Measurements from ENCODE around the gene AUTS2.

AUTS2 gene

GRCh38 chr7:69908454-69908853, 310.2 kb downstream of the AUTS2 start:
- no peak overlapping the region for H3K4me3 ChIP-seq (ENCODE audit: insufficient read depth, low read length, poor library complexity, severe bottlenecking)
- H3K36me3 ChIP-seq (ENCODE audit: low read length) = peaks cover 7% of the 10 kb centered on the region; the same call in 1 of the 2 replicates
- peaks cover 30% of the 10 kb centered on the region; the same call in 1 of the 2 replicates for H3K79me2 ChIP-seq (ENCODE audit: insufficient read depth, low read length)
- TF ChIP-seq CTCF (IDR thresholded peaks at IDR 0.05; ENCODE audit: insufficient read depth, low read length, poor library complexity, severe bottlenecking) (no peak), EZH2phosphoT487 (conservative IDR thresholded peaks at IDR 0.05; ENCODE audit: low read length) (no peak)
- no peaks in the 10 kb centered on the region for H3K27me3 ChIP-seq (ENCODE audit: low read length)
- peaks cover 19% of the 10 kb centered on the region; the same call in 1 of the 2 replicates for H3K9me3 ChIP-seq (ENCODE audit: insufficient read depth, low read length)
- no peak overlapping the region for H3K27ac ChIP-seq (ENCODE audit: low read depth, low read length)
- H4K20me1 ChIP-seq (ENCODE audit: low read depth, low read length) = no peaks in the 10 kb centered on the region
- no peaks in the 10 kb centered on the region for H3F3A ChIP-seq (ENCODE audit: insufficient read depth)
- no peaks in the 10 kb centered on the region for H3K9me2 ChIP-seq (replicated peaks; ENCODE audit: insufficient read depth, low read length)
- no peak overlapping the region for H3K4me2 ChIP-seq (ENCODE audit: low read depth, low read length, poor library complexity, severe bottlenecking)
- no peak overlapping the region for H3K9ac ChIP-seq (ENCODE audit: low read length)
- H2AFZ ChIP-seq (ENCODE audit: low read depth, low read length, severe bottlenecking) = no peak overlapping the region

- TF ChIP-seq CTCF (IDR thresholded peaks at IDR 0.05; ENCODE audit: insufficient read depth, low read length, poor library complexity, severe bottlenecking) (no peak), EZH2phosphoT487 (conservative IDR thresholded peaks at IDR 0.05; ENCODE audit: low read length) (no peak)
- Histone ChIP-seq H3K36me3 (ENCODE audit: low read length) (peaks cover 7% of the 10 kb centered on the region; the same call in 1 of the 2 replicates), H4K20me1 (ENCODE audit: low read depth, low read length) (no peaks in the 10 kb centered on the region; the same call in 1 of the 2 replicates), H3K9me3 (ENCODE audit: insufficient read depth, low read length) (peaks cover 19% of the 10 kb centered on the region; the same call in 1 of the 2 replicates), H2AFZ (ENCODE audit: low read depth, low read length, severe bottlenecking) (no peak overlapping the region), H3K9me2 (replicated peaks; ENCODE audit: insufficient read depth, low read length) (no peaks in the 10 kb centered on the region), H3K27me3 (ENCODE audit: low read length) (no peaks in the 10 kb centered on the region), H3K9ac (ENCODE audit: low read length) (no peak overlapping the region), H3K4me3 (ENCODE audit: insufficient read depth, low read length, poor library complexity, severe bottlenecking) (no peak overlapping the region), H3K4me2 (ENCODE audit: low read depth, low read length, poor library complexity, severe bottlenecking) (no peak overlapping the region), H3K27ac (ENCODE audit: low read depth, low read length) (no peak overlapping the region), H3F3A (ENCODE audit: insufficient read depth) (no peaks in the 10 kb centered on the region), H3K79me2 (ENCODE audit: insufficient read depth, low read length) (peaks cover 30% of the 10 kb centered on the region; the same call in 1 of the 2 replicates)
These were observed 311.9 kb downstream of the AUTS2 start for GRCh38 chr7:69910150-69910549.

- Histone ChIP-seq H3K9ac (ENCODE audit: low read length) (no peak overlapping the region), H3K4me2 (ENCODE audit: low read depth, low read length, poor library complexity, severe bottlenecking) (no peak overlapping the region), H4K20me1 (ENCODE audit: low read depth, low read length) (no peaks in the 10 kb centered on the region; the same call in 1 of the 2 replicates), H3K27ac (ENCODE audit: low read depth, low read length) (no peak overlapping the region), H3K27me3 (ENCODE audit: low read length) (no peaks in the 10 kb centered on the region), H3K36me3 (ENCODE audit: low read length) (peaks cover 7% of the 10 kb centered on the region; the same call in 1 of the 2 replicates), H3K79me2 (ENCODE audit: insufficient read depth, low read length) (peaks cover 26% of the 10 kb centered on the region; the same call in 1 of the 2 replicates), H2AFZ (ENCODE audit: low read depth, low read length, severe bottlenecking) (no peak overlapping the region), H3K9me3 (ENCODE audit: insufficient read depth, low read length) (peaks cover 19% of the 10 kb centered on the region; the same call in 1 of the 2 replicates), H3F3A (ENCODE audit: insufficient read depth) (no peaks in the 10 kb centered on the region), H3K9me2 (replicated peaks; ENCODE audit: insufficient read depth, low read length) (no peaks in the 10 kb centered on the region), H3K4me3 (ENCODE audit: insufficient read depth, low read length, poor library complexity, severe bottlenecking) (no peak overlapping the region)
- TF ChIP-seq EZH2phosphoT487 (conservative IDR thresholded peaks at IDR 0.05; ENCODE audit: low read length) (no peak), CTCF (IDR thresholded peaks at IDR 0.05; ENCODE audit: insufficient read depth, low read length, poor library complexity, severe bottlenecking) (no peak)
These were observed 313.1 kb downstream of the AUTS2 start for GRCh38 chr7:69911337-69911736.

Measured in SU-DHL-6 (cell line).